CD14-positive monocyte (primary cell): ENCODE measurements around the gene NFIC. TPM values are rescaled to one million over a fixed set of nuclear protein-coding genes. Genes with fewer than 3 reads are reported as not detected.
A peak's percentile ranks its signal among the peaks of the same experiment; 100 is the strongest.

Experiments used
- DNase-seq, 3 donors: peaks; one replicate each; pipeline ENCODE4 v3.0.0-alpha.2; 2011 to 2022
- H2AFZ ChIP-seq: 2 replicates; pipeline ENCODE4 v1.6.0; 2012; ENCODE audit warnings: mild to moderate bottlenecking, low read depth, low read length, inconsistent platforms; ENCODE audit not compliant: insufficient read depth, poor library complexity, severe bottlenecking
- H3K27ac ChIP-seq, 2 donors: 1 replicate in 1 of 2; 2 replicates in 1 of 2; pipeline ENCODE4 v1.5.1; 2012 to 2013; ENCODE audit warnings: low read length in 2 of 2, control low read depth in 1 of 2, inconsistent platforms in 1 of 2, low read depth in 1 of 2, mild to moderate bottlenecking in 1 of 2
- H3K27me3 ChIP-seq, 2 donors: one replicate each; pipeline versions ENCODE4 v1.6.0 to v1.6.1; 2011 to 2013; ENCODE audit warnings: low read length in 2 of 2; ENCODE audit not compliant: control insufficient read depth in 2 of 2, insufficient read depth in 2 of 2
- H3K36me3 ChIP-seq, 2 donors: replicated peaks in 1 of 2; 1 replicate in 1 of 2; 2 replicates in 1 of 2; pipeline versions ENCODE4 v1.5.1 to v1.6.1; 2012 to 2013; ENCODE audit warnings: low read length in 2 of 2, control low read depth in 1 of 2, inconsistent platforms in 1 of 2, mild to moderate bottlenecking in 1 of 2; ENCODE audit not compliant: insufficient read depth in 2 of 2, control insufficient read depth in 1 of 2
- H3K4me1 ChIP-seq, 2 donors: 1 replicate in 1 of 2; 2 replicates in 1 of 2; pipeline versions ENCODE4 v1.5.1 to v1.6.1; 2012 to 2013; ENCODE audit warnings: low read length in 2 of 2, control low read depth in 1 of 2, inconsistent platforms in 1 of 2, mild to moderate bottlenecking in 1 of 2, moderate library complexity in 1 of 2; ENCODE audit not compliant: insufficient read depth in 2 of 2, control insufficient read depth in 1 of 2
- H3K4me2 ChIP-seq: replicated peaks from 2 replicates; pipeline ENCODE3; 2012; ENCODE audit warnings: low read length, moderate library complexity, mild to moderate bottlenecking; ENCODE audit not compliant: poor library complexity, severe bottlenecking; ENCODE audit errors: extremely low read depth
- H3K4me3 ChIP-seq, 3 experiments: fragments of 200-600 bp in 1 of 3; sonication (generic) in 1 of 3; replicated peaks in 1 of 3; 1 replicate in 2 of 3; 2 replicates in 1 of 3; pipeline ENCODE4 v1.5.1; 2011 to 2013; ENCODE audit warnings: low read length in 3 of 3, mild to moderate bottlenecking in 3 of 3, control low read depth in 2 of 3, low read depth in 2 of 3, inconsistent platforms in 1 of 3, moderate library complexity in 1 of 3
- H3K79me2 ChIP-seq: 2 replicates; pipeline ENCODE4 v1.6.0; 2012; ENCODE audit warnings: mild to moderate bottlenecking, control low read depth, inconsistent platforms, low read length, moderate library complexity; ENCODE audit not compliant: insufficient read depth
- H3K9ac ChIP-seq: 2 replicates; pipeline ENCODE4 v1.6.0; 2017; ENCODE audit warnings: low read length, mild to moderate bottlenecking; ENCODE audit not compliant: insufficient read depth, poor library complexity, severe bottlenecking
- H3K9me3 ChIP-seq, 2 donors: replicated peaks in 1 of 2; 1 replicate in 1 of 2; 2 replicates in 1 of 2; pipeline versions ENCODE4 v1.5.1 to v1.6.1; 2012 to 2013; ENCODE audit warnings: low read length in 2 of 2, control low read depth in 1 of 2; ENCODE audit not compliant: control insufficient read depth in 1 of 2, insufficient read depth in 1 of 2
- H4K20me1 ChIP-seq: 2 replicates; pipeline ENCODE4 v1.6.0; 2012; ENCODE audit warnings: mild to moderate bottlenecking, low read length, control low read depth, moderate library complexity; ENCODE audit not compliant: insufficient read depth
- H3K27ac Mint-ChIP-seq, 7 donors: one replicate each; pipeline ENCODE4 v1.8.0; 2020; ENCODE audit warnings: mild to moderate bottlenecking in 7 of 7, mixed read lengths in 7 of 7, moderate library complexity in 6 of 7, inconsistent platforms in 2 of 7
- H3K27me3 Mint-ChIP-seq, 3 donors: one replicate each; pipeline ENCODE4 v1.8.0; 2021 to 2022; ENCODE audit warnings: low read depth in 3 of 3, mild to moderate bottlenecking in 3 of 3, mixed read lengths in 3 of 3, moderate library complexity in 3 of 3, inconsistent platforms in 1 of 3
- H3K36me3 Mint-ChIP-seq, 2 donors: one replicate each; pipeline ENCODE4 v1.8.0; 2020; ENCODE audit warnings: mixed read lengths in 2 of 2, inconsistent platforms in 1 of 2, mild to moderate bottlenecking in 1 of 2
- H3K4me1 Mint-ChIP-seq: one replicate; pipeline ENCODE4 v1.8.0; 2020; ENCODE audit warnings: mild to moderate bottlenecking, mixed read lengths
- H3K4me3 Mint-ChIP-seq, 2 donors: one replicate each; pipeline ENCODE4 v1.8.0; 2020; ENCODE audit warnings: mild to moderate bottlenecking in 2 of 2, mixed read lengths in 2 of 2, moderate library complexity in 1 of 2
- H3K9me3 Mint-ChIP-seq, 7 donors: one replicate each; pipeline ENCODE4 v1.8.0; 2020 to 2022; ENCODE audit warnings: mixed read lengths in 7 of 7, mild to moderate bottlenecking in 6 of 7, moderate library complexity in 6 of 7, inconsistent platforms in 2 of 7
- WGBS: methylation state at CpG from one replicate; pipeline ENCODE4 v1.1.5; 2013; ENCODE audit warnings: missing lambda C conversion rate; ENCODE audit not compliant: insufficient coverage; 5-methylcytosine and 5-hydroxymethylcytosine counted together
- intact Hi-C, 2 donors: fragments of 100-400 bp; cut with micrococcal nuclease; formaldehyde crosslinking; loops; one replicate each; pipeline versions ENCODE4 v1.15.0 to v1.15.1; 2023
- polyA plus RNA-seq, 3 donors: library from polyadenylated mRNA; depleted of rRNA in 1 of 3; unstranded in 2 of 3; stranded (reverse) in 1 of 3; fragments of 300-500 nt in 2 of 3; fragments of >200 nt in 1 of 3; fragmentation: Illumina TruSeq in 2 of 3; gene quantifications; 1 replicate in 2 of 3; 2 replicates in 1 of 3; pipeline ENCODE4 v1.2.3, GENCODE V29; 2012 to 2021
- TF ChIP-seq, protein P1 (sequence below): fragments of 200-600 bp; IDR thresholded peaks from one replicate; pipeline ENCODE4 v1.8.0; 2022; ENCODE audit warnings: antibody characterized with exemption, mild to moderate bottlenecking

Gene NFIC
- polyA plus RNA-seq, 3 donors, result 7.0 to 13.8 (median 11.5) TPM

DNA sequence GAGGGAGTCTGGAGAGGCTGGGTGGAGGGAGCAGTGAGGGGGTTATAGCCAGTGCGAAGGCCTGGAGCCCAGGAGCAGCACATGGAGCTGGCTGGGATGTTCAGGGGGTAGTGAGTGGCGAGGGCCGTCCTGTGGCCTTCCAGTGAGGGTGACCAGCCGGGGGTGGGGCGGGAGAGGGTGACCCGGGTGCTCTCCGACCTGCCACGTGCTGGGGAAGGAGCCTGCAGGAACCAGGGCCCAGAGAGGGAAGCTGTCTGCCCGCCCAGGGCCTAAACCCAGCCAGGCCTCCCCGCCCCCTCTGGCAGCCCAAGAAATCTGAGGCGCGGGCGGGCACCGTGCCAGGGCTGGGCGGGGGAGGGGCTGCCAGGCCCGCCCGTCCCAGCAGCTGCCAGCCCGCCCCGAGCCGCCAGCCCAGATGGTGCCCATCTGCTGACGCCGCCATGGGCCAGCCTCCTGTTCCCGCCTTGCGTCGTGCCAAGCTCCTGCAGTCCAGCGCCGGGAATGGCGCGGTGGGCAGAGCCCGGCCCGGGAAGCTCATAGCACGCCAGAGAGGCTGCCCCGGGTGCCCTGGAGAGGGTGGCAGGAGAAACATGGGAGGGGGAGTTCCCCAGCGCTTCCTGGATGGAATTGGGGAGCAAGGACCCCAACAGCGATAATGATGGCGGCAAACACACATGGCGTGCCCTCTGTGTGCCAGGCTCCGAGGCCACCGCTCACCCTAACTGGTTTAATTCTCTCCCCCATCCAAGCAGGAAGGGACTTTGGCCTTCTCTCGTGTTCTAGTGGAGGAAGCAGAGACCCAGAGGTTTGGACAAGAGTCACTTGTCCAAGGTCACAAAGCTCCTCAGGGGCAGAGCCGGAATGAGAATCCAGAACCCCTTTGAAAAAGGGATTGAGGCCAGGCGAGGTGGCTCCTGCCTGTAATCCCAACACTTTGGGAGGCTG, 21.5 kb downstream of the NFIC start:
- Histone ChIP-seq H3K4me1 (peaks cover 15 to 18% of the 10 kb centered on the region in 2 donors), H3K9ac (no peak overlapping the region), H3K27me3 (no peaks in the 10 kb centered on the region), H3K4me3 (no peak overlapping the region), H3K9me3 (no peaks in the 10 kb centered on the region), H4K20me1 (peaks cover 100% of the 10 kb centered on the region), H2AFZ (no peak overlapping the region), H3K4me2 (no peak overlapping the region), H3K79me2 (peaks cover 100% of the 10 kb centered on the region), H3K36me3 (peaks cover 16 to 28% of the 10 kb centered on the region in 2 donors), H3K27ac (no peak overlapping the region)
- H3K9me3 Mint-ChIP-seq, result peaks cover 0 to 3% (median 0%) of the 10 kb centered on the region in 7 donors
- 70% methylated on average over 26 of the region's 42 CpGs for WGBS
- H3K27me3 Mint-ChIP-seq, result no peaks in the 10 kb centered on the region
- peaks cover 29% of the 10 kb centered on the region for H3K4me1 Mint-ChIP-seq
- intact Hi-C loops, result no loop called here
- H3K36me3 Mint-ChIP-seq, result peaks cover 14 to 55% of the 10 kb centered on the region in 2 donors
- DNase-seq, result no peak
- TF ChIP-seq, protein P1, sequence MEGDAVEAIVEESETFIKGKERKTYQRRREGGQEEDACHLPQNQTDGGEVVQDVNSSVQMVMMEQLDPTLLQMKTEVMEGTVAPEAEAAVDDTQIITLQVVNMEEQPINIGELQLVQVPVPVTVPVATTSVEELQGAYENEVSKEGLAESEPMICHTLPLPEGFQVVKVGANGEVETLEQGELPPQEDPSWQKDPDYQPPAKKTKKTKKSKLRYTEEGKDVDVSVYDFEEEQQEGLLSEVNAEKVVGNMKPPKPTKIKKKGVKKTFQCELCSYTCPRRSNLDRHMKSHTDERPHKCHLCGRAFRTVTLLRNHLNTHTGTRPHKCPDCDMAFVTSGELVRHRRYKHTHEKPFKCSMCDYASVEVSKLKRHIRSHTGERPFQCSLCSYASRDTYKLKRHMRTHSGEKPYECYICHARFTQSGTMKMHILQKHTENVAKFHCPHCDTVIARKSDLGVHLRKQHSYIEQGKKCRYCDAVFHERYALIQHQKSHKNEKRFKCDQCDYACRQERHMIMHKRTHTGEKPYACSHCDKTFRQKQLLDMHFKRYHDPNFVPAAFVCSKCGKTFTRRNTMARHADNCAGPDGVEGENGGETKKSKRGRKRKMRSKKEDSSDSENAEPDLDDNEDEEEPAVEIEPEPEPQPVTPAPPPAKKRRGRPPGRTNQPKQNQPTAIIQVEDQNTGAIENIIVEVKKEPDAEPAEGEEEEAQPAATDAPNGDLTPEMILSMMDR, result no peak
- H3K4me3 Mint-ChIP-seq, result no peak overlapping the region
- peak overlapping the region in 5 of 7 donors; percentile 8 to 77 (median 64) for H3K27ac Mint-ChIP-seq

DNA sequence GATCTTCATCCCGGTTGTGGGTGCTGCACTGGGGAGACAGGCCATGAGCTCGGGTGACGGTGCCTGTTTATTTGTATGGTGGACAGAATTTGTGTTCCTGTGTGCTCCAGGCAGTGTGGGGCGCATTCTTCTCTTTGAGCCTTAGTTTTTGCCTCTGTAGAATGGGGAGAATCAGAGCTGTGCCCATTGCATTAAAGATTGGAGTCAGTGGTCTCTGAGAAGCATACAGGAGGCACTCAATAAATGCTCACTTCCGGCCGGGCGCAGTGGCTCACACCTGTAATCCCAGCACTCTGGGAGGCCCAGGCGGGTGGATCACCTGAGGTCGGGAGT, 23.0 kb downstream of the NFIC start:
- Histone ChIP-seq H3K27me3 (no peaks in the 10 kb centered on the region), H3K9me3 (no peaks in the 10 kb centered on the region), H3K4me2 (no peak overlapping the region), H3K27ac (peak overlapping the region in 1 of 2 donors; percentile 20), H2AFZ (no peak overlapping the region), H3K9ac (no peak overlapping the region), H3K4me3 (no peak overlapping the region), H4K20me1 (peaks cover 99% of the 10 kb centered on the region), H3K4me1 (peaks cover 5 to 9% of the 10 kb centered on the region in 2 donors), H3K79me2 (peaks cover 100% of the 10 kb centered on the region), H3K36me3 (peaks cover 12 to 23% of the 10 kb centered on the region in 2 donors)
- Mint-ChIP-seq H3K4me1 (peaks cover 16% of the 10 kb centered on the region), H3K9me3 (peaks cover 0 to 3% (median 0%) of the 10 kb centered on the region in 7 donors), H3K27me3 (no peaks in the 10 kb centered on the region), H3K4me3 (no peak overlapping the region), H3K27ac (peak overlapping the region in 3 of 7 donors; percentile 47 to 87 (median 79)), H3K36me3 (peaks cover 10 to 59% of the 10 kb centered on the region in 2 donors)
- intact Hi-C loops, result no loop called here
- no peak for DNase-seq
- TF ChIP-seq, protein P1, result no peak
- WGBS, result 97% methylated on average over 5 of the region's 9 CpGs
